ENCODE data around the gene PRKCH.

Gene PRKCH

DNA sequence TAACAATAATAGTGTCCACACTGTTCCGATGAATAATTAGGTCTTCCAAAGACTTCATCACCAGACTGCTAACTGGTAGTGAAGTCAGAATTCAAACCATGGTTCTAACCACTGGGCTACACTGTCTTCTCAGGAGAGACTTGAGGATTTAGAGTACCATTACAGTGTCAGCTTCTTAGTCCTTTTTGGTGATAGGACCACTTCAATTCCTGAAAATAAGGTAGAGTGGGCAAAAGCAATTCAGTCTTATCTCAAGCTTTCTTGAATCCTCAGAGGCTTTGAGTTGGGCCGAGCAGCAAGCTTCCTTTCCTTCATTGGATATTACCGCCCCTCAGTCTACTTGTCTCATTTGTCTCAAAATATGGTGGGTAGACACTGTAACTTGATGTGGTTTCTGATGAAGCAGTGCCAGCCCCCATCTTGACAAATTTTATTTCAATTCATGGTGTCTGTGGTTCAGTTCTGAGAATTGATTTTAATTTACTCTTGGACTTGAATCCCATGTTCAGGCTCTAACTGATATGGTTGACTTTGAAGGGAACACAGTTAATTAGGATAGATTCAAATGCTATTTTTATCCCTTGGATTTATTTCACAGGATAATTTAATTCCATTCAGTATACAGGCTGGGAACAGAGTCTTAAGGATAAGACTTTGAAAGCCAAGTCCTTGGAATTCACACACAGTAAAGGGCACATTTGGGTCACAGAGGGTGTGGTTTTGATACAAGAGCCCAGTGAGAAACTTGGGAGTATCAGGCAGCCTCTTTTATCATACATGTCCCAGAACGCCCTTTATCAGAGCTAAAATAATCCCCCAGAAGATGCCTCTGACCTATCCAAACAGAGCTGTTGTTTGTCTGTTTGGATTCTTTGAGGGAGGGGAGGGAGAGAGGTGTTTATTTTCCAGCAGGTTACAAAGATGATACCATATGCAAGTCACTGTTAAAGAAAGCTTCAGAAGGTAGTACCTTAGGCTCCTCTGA, 167.3 kb downstream of the PRKCH start:
- DNase-seq (ENCODE audit: low read depth) = no peak

DNA sequence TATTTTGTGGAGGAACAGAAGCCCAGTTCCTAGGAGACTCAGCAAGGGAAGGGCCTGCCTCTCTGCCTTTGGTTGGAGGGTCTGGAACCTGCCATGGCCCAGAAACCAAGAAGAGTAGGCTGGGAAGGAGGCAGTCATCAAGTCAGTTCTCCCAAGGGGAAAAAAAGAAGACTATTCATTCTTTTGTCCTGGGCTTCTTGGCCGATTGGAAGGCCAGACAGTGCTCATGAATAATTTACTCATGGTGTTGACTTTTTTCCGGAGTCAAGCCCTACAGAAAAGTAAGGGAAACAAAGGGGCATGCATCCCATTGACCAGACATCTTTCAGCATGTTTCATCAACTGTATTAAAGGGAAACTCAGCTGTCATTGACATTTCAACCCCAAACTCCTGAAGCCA, 168.1 kb downstream of the PRKCH start:
- DNase-seq (ENCODE audit: low read depth) = no peak

DNA sequence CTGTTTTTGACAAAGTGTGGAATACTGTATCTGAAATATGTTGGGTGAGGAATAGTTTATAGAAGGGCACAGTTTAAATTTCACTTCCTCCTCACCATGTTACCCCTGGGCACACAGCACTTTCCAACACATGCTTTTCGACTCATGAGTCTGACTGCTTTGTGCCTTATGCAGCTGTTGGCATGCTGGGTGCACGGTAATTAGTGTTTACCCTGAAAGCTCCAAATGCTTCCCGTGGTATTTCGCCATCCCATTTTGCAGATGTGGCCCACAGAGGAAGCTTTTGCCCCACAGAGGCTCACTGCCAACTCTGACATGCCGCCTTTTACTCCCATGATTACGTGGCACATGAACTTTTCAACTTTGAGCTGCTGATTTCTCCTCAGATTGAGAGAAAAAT, 168.6 kb downstream of the PRKCH start:
- no peak for DNase-seq (ENCODE audit: low read depth)

DNA sequence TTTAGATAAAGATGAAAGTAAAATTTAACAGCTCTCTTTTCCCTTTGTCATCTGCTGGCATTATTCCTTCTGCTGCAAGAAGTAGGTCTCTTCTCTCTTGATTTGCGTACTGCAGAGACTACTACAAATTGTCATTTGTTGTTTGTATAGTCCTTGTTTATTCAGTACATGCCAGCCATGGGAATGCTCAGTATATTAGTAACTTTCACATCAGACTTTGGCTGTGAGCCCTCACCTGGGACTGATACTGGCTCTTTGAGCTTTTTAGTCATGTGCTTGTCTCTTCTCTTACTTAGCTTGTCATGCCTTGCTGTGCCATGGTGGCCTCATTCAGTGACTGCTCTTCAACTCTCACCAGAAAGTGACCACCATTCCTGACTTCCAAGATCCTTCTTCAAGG, 169.8 kb downstream of the PRKCH start:
- no peak for DNase-seq (ENCODE audit: low read depth)

DNA sequence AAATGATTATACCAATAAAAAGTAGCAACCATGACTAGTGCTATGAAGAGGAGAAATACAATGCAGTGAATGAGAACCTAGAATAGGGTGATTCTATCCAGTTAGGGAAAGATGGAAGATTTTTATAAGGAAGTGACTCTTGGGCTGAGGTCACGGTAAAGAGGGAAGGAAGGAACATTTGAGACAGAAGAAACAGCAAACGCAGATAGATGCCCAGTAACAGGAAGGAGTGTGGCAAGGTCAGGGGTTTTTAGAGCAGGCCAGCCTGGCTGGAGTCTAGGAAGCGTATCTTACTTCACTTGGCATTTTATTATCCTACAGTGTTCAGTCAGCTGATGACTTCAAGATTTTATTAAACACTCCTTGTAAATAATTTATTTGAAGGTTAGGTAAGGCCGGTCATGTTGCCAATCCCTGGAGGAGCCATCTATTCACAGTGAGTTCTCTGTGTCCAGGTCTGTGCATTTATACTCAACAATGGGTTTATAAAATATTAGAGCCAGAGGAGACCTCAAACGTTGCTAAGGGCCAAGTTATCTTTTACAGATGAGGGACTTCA, 170.6 kb downstream of the PRKCH start:
- no peak for DNase-seq (ENCODE audit: low read depth)

DNA sequence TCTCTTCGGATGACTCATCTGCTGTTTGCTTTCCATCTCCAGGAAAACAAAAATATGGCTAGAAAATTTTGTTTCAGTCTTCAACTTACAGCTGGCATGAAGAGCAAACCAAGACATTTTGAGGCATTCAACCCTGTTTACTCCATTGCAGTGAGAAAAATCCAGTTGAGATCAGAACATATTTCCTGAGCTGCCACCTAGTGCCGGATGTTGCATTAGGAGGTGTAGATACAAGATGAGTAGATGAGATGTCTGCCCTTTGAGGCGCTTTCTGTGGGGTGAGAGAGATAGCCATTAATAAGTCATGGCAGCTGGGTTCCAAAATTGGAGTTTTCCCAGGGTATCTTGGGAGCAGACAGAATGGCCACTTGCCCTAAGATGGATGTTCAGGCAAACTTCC, 171.1 kb downstream of the PRKCH start:
- DNase-seq (ENCODE audit: low read depth) = no peak

DNA sequence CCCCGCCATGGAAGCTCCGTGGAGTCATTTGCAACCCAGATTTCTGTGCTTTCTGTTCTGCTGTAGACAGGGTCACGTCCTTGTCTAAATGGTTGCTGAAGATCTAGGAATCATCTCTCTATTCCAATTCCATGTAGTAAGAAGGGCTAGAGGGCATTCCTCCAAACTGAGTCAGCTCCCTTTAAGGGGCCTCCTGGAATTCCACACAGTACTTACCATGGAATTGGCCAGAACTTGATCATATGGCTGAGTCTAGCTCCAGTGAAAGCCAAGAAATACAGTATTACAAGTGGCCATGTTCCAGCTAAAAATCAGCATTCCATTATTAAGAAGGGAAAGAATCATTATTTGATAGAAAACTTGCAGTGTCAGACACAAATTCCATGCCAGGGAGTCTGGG, 171.9 kb downstream of the PRKCH start:
- DNase-seq (ENCODE audit: low read depth) = no peak

DNA sequence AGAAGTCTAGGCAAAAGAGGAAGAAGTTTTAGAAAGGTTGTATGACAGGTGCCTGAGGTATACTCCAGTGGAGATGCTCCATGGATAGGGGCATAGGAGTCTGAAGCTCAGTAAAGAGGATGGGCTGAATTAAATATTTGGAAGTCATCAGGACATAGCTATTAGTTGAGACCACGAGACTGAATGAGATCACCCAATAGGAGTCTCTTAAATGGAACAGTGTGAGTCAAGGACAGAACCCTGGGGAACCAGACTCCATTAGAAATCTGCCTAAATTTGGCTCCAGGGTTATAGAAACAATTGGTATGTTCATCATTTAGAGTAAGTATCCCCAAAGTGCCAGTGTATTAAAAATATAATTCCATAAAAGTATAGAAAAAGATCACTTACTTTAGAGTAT, 172.6 kb downstream of the PRKCH start:
- DNase-seq (ENCODE audit: low read depth) = no peak

DNA sequence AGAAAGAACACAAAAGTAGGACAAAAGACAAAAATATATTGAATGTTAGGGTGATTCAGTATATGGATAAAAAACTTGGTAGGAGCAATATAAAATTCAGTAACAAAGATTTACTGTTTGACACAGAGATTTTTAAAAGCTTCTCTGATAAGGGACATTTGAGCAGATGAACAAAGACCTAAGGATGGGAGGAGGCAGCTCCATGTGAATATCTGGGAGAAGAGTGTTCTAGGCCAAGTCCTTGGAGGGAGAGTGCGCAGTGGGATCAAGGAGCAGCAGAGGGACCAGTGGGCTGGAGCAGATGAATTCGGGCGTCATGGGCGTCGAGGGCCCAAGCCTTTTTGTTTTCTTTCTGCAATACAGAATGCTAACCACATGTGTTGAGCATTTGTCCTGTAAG, 174.4 kb downstream of the PRKCH start:
- DNase-seq (ENCODE audit: low read depth) = no peak

DNA sequence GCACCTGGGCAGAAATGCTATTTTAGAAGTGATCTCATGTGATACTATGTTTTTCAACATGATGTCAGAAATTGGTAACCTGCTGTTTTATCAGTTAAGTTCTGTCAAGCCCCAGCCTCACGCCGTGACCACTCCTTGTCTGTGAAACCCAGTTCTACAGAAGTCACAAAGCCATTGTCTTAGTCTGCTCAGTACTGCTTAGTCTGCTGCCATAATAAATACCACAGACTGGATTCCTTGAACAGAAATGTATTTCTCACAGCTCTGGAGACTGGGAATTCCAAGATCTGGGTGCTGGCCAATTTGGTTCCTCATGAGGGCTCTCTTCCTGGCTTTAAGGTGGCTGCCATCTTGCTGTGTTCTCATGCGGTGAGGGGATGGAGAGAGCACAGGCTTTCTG, 176.9 kb downstream of the PRKCH start:
- no peak for DNase-seq (ENCODE audit: low read depth)

DNA sequence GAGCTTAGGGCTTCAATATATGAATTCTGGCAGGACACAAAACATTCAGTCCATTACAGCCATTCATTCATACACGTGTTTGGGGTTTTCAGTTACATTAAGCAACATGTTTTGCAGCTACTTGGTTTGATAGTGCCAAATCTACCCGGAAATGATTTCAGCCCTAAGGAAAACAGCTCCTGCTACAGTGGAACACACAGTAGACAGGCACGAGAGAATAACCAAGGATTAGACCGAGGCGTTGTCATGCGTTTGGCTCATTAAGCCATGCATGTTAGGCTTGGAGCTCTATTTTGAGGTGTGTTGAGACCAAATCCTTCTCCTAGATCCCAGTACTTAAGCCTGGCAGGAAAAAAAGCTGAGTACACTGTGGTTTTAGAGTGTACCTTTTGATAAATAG, 177.4 kb downstream of the PRKCH start:
- DNase-seq (ENCODE audit: low read depth) = no peak

DNA sequence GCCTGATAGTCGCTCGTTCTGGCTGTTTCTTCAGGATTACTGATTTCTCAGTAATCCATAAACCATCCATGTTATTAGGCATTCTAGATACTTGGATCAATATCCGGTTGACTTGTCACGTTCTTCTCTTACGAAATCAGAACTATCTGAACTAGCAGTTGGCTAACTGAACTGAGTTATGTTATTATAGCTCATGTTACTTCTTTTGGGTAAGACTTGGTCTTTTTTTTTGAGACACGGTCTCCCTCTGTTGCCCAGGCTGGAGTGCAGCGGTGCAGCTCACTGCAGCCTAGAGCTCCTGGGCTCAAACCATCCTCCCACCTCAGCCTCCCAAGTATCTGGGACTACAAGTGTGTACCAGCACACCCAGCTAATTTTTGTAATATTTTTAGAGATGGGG, 178.6 kb downstream of the PRKCH start:
- no peak for DNase-seq (ENCODE audit: low read depth)

DNA sequence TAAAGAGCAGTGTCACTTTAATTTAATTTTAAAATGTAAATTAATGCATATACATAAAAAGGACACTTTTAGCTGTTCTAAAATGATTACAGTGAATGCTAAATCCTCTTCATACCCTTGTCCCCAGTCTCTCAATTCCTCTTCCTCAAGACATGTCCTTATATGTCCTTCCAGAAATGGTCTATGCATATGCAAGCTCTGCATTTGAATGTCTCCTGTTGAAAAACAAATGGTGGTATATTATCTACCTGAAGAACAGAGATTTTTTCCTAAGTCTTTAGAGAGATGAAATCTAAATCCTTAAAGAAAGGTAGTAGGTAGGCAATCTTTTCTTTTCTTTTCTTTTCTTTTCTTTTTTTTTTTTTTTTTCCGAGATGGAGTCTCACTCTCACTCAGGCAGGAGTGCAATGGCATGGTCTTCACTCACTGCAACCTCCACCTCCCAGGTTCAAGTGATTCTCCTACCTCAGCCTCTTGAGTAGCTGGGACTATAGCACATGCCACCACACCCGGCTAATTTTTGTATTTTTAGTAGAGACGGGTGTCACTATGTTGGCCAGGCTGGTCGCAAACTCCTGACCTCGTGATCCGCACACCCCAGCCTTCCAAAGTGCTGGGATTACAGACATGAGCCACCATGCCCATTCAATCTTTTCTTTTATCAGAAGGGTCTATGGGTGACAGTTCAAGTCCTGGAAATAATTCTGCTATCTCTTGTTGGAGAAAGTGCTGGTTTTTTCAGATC, 180.5 kb downstream of the PRKCH start:
- no peak for DNase-seq (ENCODE audit: low read depth)

DNA sequence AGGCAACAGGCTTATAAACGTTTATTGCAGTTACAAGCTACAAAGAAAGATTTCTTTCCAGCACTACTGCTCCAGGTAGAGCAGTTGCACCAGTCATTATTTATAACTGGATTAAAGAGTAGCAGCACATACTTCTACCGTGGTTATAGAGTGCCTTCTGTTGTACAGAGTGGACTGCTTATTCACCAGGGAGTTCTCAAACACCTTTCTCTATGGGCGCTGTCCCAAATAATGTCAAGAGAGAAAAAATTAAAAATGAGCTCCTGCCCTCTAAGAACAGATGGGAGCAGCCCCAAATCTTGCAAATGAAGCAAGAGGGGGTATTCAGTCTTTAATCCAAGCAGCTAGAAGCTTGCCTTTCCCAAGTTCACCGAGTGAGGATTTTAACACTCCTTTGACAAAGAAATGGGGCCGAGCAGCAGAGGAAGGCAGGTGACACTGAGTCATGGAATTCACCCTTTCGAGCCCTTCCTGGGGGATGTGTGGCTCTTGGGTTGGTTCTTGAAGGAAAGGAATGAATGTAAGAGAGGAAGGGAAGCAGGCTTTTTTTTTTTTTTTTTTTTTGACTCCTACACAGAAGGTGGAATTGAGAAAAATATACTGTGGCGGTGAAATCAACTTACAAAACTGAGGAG, 181.2 kb downstream of the PRKCH start:
- DNase-seq (ENCODE audit: low read depth) = no peak

DNA sequence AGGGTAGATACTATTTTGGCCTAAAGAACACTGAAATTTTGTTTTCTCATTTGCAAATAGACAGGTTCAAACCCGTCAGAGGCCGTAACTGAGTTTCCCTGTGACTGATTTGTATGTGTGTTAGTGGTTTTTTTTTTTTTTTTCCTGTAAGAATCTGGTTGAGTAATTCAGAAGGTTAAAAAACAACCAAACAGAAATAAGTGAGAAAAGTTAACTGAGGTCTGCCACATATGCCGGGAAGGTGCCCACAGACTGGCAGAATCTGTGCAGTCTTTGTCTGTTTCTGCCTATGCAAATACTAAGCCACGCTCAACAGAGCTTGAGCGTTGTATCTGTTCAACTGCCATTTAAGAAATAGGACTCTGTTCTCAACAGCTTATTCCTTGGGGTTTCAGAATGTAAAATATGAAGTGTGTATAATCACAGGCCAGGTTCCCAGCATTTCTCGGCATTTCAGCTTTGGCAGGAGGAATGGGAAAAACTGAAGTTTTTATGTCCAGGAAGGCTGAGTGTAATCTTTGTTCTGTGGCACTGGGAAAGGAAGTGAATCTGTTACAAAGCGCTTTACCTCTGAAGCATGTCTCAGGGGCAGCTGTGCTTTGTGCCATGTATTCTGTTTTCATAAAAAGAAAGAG, 181.9 kb downstream of the PRKCH start:
- peak; percentile 53 for DNase-seq (ENCODE audit: low read depth)

DNA sequence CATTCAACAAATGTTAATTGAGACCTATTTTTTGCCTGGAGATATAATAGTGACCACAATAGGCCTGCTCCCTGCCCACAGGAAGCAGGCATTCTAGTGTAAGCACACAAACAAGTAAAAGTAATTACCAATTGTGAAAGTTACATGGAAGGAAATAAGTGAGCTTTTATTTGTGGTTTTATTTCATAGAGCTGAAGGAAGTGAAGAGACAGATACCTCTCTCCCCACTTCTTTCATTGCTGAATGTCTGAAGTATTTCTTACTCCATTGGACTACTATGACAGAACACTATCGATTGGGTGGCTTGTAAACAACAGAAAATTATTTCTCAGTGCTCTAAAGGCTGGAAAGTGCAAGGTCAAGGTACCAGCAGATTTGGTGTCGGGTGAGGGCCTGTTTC, 183.5 kb downstream of the PRKCH start:
- DNase-seq (ENCODE audit: low read depth) = no peak

DNA sequence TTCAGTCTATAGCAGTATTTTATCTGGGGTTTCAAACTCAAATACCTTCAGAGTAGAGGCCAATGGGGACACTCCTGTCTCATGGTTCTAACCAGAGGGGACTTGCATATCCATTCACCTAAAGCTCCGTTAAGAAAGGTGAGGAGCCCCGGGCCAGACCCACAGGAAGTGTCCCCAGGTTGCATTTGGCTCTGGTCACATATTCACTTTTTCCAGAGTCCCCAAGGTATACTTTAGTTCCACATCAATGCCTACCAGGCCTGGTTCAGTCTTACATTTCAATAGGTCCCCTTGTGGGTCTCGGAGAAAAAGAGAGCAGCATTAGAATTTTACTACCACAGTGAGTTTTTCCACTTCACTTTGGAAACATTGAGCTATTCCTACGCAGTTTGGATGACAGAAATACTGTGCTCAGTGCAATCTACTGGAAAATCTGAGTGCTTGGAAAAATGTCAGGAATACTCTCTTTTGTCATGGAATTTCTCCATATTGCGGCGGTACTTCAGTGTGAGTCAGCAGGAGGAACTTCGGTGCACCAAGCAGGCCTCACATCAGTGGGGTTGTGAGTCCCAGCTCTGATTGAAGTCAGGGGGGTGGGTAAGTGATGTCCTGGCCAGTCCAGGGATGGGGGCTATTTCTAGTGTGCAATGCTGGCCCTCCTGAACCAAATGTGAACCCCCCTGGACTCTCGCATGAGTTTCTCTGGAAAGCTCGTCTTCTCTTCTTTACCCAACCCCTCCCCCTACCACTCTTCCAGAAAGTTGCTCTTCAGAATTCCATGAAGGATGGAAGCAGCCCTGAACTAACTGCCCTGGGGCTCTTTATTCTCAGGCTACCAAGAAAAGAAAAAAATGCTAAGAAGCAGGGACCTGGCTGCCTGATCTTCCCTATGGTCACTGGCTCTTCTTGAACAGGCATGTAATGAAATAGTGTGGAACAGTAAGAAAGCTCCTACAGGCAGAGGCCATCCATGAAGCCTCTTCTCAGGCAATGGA, 184.7 kb downstream of the PRKCH start:
- no peak for DNase-seq (ENCODE audit: low read depth)

DNA sequence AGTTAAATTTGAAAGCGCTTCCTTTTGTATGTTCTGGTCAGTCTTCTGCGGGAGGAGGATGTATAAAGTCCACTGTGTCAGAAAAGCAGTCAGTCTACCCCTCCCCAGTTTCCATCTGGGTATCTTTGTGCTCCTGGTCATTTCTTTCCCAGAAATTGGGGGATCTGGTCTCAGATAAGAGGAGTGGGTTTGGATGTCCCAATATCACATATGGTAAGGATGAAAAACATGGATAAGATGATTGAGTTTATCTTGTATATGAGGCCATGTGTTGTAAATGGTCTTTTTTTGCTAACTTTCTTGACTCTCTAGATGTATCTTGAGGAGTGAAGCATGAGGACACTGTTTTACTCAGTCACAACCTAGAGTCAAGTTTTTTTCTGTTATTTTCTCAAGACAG, 187.1 kb downstream of the PRKCH start:
- no peak for DNase-seq (ENCODE audit: low read depth)

DNA sequence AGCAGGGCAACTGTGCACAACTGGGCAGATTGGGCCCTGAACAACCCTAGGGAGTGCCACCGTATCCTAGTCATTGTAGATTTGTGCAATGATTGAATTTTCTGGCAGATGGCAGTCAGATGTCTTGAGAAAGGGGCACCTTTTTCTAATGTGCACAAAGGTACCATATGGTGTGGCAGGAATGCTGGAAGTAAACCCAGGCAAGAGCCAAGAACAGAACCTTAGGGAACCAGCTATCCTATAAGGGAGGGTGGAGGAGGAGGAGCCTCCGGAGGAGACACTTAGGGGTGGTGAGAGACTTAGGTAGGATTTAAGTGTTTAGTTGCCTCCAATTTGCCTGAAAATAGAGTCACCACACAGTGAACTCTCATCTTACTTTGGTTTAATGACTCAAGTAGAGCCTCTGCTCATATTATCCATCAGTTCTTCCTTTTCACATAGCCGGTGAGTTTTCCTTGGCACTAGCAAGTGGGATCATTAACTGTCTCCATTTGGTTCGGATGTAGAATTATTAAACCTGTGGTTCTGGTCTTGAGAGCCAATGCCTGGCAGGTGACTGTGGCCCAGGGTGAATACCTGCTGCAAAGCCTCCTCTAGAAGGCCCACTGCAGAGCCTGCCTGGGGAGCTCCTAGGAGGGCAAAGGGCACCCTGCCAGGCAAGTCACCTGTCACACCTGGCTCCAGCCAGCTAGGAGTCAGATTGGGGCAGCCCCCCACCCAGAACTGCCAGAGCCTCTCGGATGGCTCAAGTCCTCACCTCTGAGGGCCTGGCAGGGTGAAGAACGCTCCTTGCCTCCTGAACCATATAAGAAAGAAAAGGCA, 189.6 kb downstream of the PRKCH start:
- DNase-seq (ENCODE audit: low read depth) = no peak

DNA sequence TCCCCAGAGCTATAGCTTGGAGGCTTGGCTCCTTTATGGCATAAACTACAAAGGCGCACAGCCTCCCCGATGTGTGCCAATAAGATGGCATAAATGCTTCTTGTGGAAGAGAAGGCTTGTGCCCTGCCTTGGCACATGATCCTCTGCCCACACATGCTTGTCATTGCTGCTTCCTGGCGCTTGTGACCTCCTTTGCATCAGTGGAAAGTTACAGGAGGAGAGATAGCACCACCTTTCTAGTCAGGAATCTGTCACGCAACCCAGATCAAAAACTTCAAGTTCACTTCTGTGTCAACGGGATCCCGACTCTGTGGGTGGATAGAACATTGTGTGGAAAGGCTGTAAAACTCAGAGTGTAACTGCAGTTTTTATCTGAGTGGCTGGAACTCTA, 190.2 kb downstream of the PRKCH start:
- no peak for DNase-seq (ENCODE audit: low read depth)

Measured in T follicular helper cell (primary cell).